ENCODE measurements around the gene SLAIN2.
"Not testable (repeated sequence)": the region's sequence is repeated elsewhere in the genome, so short reads cannot be mapped to it uniquely, and the experiment has no call there.

The SLAIN2 gene

GRCh38 chr4:48340965-48341775, at the start of gene SLAIN2:
Gene SLAIN2, plus strand, starts transcription at chr4:48341529. Its CDS starts 211 bp downstream, at chr4:48341740.
- peak; percentile 97 to 98 for DNase-seq (ENCODE audit: low read depth in 2 of 2)

- not testable (repeated sequence) for DNase-seq (ENCODE audit: low read depth in 2 of 2)
Observed at GRCh38 chr4:48292218-48292790, 49.0 kb upstream of the SLAIN2 start.

- DNase-seq (ENCODE audit: low read depth in 2 of 2) = no peak
Observed at GRCh38 chr4:48295116-48295515, 46.2 kb upstream of the SLAIN2 start.

GRCh38 chr4:48296365-48296764, 45.0 kb upstream of the SLAIN2 start:
- DNase-seq (ENCODE audit: low read depth in 2 of 2) = no peak

- no peak for DNase-seq (ENCODE audit: low read depth in 2 of 2)
Observed at GRCh38 chr4:48297256-48297846, 44.0 kb upstream of the SLAIN2 start.

- no peak for DNase-seq (ENCODE audit: low read depth in 2 of 2)
Observed at GRCh38 chr4:48299560-48299959, 41.8 kb upstream of the SLAIN2 start.

- no peak for DNase-seq (ENCODE audit: low read depth in 2 of 2)
Observed at GRCh38 chr4:48300004-48300403, 41.3 kb upstream of the SLAIN2 start.

- DNase-seq (ENCODE audit: low read depth in 2 of 2) = no peak
Observed at GRCh38 chr4:48305508-48305907, 35.8 kb upstream of the SLAIN2 start.

GRCh38 chr4:48307528-48307927, 33.8 kb upstream of the SLAIN2 start:
- DNase-seq (ENCODE audit: low read depth in 2 of 2) = no peak

GRCh38 chr4:48308901-48309300, 32.4 kb upstream of the SLAIN2 start:
- DNase-seq (ENCODE audit: low read depth in 2 of 2) = no peak

GRCh38 chr4:48311896-48312295, 29.4 kb upstream of the SLAIN2 start:
- no peak for DNase-seq (ENCODE audit: low read depth in 2 of 2)

- not testable (repeated sequence) for DNase-seq (ENCODE audit: low read depth in 2 of 2)
Observed at GRCh38 chr4:48314746-48315145, 26.6 kb upstream of the SLAIN2 start.

GRCh38 chr4:48315728-48316630, 25.4 kb upstream of the SLAIN2 start:
- peak in 1 of 2 donors; percentile 4 for DNase-seq (ENCODE audit: low read depth in 2 of 2)

- no peak for DNase-seq (ENCODE audit: low read depth in 2 of 2)
Observed at GRCh38 chr4:48321312-48321711, 20.0 kb upstream of the SLAIN2 start.

GRCh38 chr4:48322063-48322462, 19.3 kb upstream of the SLAIN2 start:
- no peak for DNase-seq (ENCODE audit: low read depth in 2 of 2)

GRCh38 chr4:48324281-48324680, 17.0 kb upstream of the SLAIN2 start:
- no peak for DNase-seq (ENCODE audit: low read depth in 2 of 2)

- DNase-seq (ENCODE audit: low read depth in 2 of 2) = no peak
Observed at GRCh38 chr4:48329193-48329592, 12.1 kb upstream of the SLAIN2 start.

- no peak for DNase-seq (ENCODE audit: low read depth in 2 of 2)
Observed at GRCh38 chr4:48329976-48330375, 11.4 kb upstream of the SLAIN2 start.

- no peak for DNase-seq (ENCODE audit: low read depth in 2 of 2)
Observed at GRCh38 chr4:48331577-48332330, 9.6 kb upstream of the SLAIN2 start.

GRCh38 chr4:48332661-48333060, 8.7 kb upstream of the SLAIN2 start:
- DNase-seq (ENCODE audit: low read depth in 2 of 2) = no peak

- no peak for DNase-seq (ENCODE audit: low read depth in 2 of 2)
Observed at GRCh38 chr4:48333587-48333986, 7.7 kb upstream of the SLAIN2 start.
